NCI-H1105 (cell line): ENCODE measurements around the gene KIAA1755.

ENCODE experiments used
- DNase-seq: peaks from one replicate; lab custom pipeline; 2025; lab: John Stamatoyannopoulos, UW

KIAA1755 gene

DNA sequence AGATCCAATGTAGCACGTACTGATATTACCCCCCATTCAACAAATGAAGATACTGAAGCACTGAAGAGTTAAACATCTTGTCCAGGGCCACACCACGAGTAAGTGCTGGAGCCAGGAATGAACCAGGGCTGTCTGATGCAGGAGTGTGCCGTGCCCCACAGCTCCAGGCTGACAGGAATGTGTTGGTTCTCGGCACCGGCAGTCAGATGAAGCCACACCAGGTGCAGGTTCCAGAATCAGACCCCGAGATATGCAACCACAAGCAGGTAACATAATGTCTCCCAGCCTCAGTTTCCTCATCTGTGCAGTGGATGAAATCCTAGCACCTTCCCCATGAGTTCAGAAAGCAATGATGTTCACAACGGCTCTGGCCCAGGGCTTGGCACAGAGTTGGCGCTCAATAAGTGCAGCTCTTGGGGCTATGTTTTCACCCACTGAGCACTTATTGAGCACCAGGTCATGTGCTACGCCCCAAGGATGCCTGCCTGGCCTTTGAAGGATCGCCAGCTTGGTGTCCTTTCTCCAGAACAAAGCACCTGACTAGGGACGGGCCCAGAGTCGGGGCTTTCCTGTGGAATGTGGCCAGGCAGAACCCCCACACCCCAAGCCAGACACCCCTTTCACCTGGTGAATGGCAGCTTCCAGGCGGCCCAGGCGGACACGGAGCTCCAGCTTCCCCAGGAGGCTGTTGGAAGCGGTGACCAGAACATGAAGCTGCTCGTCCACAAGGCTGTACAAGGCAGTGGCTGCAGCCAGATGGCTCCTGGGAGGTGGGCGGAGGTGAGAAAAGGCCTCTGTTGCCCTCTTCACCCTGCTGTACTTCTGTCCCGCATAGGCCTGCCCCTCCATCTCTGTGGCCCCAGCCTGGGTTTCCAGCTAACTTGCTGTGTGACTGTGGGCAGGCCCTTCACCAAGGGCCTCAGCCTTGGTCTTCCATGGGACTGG lies 41.3 kb downstream of the KIAA1755 start:
- no peak for DNase-seq

DNA sequence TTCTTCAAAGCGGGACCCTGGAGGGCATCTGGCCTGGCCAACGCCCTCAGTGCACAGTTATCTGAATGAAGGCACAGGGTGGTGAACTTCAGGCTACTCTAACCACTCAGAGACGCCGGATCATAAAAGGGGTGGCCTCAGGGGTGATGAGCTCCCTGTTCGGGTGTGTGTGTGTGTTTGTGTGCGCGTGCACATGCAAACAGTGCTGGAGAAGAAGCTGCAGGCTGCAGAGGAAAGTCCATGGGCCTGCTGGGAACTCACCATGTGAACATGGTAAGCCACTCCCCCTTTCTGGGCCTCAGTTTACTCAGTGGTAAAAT lies 42.0 kb downstream of the KIAA1755 start:
- DNase-seq = no peak

DNA sequence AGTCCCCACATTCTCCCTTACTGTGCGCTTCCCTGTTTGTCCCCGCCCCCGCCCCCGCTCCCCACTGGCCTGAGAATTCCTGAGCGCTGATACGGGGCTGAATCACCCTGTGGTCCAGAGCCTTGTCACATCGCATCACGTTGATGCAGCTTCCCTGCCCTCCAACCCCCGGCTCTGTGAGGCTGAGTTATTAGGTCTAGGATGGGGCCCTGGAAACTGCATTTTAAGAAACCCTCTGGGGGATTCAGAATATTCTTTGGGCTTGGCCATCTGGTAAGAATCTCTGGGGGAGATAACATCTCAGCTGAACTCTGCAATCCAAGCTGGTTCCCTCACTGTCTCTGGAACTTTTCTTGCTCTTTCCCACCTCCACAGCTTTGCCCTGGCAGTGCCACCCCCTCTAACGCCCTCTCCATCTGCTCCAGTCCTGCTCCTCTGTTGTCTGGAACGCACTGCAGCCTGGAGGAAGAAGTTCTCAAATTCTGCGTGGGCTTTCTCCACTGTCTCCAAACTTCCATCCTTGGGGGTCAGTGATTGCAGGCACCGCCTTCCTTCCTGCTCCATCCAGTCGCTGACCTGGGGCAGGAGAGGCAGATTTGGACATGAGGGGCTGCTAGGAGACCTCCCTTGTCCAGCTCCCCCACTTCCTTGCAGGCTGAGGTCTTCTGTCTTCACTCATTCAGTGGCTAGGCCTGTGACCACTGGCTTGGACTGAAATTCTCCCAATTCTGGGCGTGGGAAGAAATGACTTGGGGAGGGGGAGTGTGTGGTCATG lies 42.6 kb downstream of the KIAA1755 start:
- no peak for DNase-seq

DNA sequence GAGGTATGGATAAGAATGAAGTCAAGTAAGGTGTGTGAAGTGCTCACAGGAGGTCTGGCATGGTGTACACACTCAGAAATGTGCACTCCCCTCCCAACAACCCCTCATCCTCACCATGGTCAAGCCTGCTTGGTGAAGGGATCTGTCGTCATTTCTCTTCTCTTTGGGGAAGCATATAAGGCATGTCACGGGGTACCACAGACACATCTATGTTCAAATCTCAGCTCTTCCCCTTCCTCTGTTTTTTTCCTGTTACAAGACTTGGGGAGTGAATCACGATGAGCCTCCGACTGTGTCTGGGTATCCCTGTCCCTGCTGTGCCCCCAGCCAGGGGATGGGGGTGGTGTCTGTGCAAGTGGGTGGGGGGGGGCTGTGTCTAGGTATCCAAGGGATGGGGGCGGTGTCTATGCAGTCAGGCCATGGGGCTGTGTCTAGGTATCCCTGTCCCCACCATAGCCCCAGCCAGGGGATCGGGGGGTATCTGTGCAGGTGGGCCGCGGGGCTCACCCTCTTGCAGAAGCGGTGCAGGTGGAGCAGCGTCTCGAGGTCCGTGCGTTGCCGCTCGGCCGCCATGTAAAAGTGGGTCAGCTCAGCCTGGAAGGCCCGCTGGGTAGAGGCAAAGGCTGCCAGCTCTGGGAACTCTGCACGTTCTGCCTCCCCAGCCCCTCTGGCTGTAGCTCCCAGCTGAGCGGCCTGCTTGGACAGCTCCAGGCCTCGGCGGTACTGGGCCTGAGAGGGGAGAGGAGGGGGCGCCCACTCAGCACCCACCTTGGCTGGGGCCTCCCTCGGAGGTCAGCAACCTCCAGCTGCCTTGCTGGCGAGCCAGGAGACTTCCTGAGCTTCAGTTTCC lies 43.6 kb downstream of the KIAA1755 start:
- DNase-seq = no peak

DNA sequence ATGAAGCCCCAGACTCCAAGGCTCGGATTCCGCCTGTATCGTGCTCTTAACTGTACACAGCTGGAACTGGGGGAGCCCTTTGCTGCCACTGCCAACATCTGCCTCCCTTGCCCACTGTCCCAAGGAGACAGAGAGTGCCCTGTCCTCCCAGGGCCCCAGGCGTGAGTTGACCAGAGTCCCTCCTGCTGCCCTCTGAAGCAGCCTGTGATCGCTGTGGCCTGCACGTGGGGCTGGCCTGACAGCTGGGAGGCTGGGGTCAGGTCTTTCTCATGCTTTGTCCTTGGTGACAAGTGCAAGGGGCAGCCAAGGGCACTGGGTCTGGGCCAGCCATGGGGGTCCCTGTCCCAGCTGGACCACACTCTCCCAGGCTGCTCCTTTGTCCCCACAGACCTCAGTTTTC lies 44.3 kb downstream of the KIAA1755 start:
- DNase-seq = no peak

DNA sequence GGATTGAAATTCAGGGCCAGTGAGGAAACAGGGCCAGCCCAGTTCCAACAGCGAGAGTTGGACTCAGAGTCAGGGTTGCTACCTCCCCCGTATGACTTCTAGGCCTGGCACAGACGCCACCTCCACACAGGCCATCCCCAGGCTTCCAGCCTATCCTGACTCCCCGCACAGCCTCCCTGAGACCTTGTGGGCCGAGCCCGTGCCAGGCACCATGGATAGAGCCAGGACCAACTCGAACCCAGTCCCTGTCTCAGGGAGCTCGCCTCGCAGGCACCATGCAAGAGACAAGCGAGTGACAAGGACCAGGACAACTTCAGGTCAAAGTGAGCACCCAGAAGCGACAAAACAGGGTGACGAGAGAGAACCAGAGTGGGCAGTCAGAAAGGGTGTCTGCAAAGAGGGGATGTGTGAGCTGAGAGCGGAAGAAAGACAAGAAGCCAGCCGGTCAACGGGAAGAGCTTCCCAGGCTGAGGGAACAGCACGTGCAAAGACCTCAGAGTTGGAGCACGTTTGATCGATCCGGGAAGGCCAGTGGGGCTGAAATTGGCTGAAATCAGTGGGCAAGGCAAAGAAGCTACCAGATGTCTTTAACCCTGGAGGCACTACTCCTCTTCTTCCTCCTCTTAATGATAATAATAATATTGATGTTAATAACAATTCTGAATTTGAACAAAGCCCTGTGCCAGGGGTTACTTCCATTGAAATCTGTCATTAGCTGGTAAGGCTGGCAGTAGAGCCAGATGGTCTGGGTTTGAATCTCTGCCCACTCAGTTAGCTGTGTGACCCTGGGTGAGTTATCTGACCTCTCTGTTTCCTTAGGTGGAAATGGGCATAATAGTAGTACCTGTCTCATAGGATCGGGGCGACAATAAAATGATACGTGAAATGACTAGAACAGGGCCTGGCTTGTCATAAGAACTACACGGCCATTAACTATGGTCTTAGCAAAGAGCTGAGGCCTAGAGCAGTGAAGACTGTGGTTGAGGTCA lies 45.0 kb downstream of the KIAA1755 start:
- no peak for DNase-seq

DNA sequence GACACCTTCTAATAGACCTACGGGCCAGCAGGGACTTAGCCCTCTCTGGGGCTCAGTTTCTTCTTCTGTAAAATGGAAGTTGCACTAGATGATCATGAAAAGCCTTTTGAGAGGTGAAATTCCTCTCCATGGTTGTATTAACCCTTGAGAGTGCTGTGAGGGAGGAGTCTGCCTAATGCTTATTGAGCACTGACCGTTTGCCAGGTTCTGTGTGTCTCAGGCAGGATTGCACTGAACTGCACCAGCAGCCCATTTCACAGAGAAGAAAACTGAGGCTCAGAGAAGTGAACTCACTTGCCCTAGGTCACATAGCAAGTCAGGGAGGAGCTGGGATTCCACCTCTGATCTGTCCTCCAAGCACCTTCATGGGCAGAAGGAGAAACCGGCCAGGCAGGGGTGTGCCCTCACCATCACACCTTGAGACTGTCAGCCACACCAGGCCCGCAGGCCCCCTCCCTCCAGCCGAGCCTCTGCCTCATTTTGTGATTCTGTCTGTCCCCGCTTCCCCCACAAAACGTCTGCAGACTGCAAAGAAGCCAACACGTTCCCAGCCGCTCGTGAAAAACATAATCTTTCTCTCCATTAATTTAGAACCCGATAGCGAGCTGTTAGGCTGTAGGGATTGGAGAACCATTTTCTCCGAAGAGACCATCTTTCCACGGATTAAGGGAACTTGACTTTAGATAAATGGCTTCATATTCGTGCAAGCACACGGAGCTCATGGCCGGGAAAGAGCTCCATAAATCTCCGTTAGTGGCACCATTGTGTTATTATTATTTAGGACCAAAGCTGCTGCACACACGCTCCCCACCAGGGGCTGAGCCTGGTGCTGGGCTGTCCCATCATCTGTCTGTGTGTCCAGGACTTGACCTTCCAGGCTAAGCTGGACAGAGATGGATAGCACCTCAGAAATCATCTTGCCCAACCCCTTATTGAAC lies 46.0 kb downstream of the KIAA1755 start:
- no peak for DNase-seq

DNA sequence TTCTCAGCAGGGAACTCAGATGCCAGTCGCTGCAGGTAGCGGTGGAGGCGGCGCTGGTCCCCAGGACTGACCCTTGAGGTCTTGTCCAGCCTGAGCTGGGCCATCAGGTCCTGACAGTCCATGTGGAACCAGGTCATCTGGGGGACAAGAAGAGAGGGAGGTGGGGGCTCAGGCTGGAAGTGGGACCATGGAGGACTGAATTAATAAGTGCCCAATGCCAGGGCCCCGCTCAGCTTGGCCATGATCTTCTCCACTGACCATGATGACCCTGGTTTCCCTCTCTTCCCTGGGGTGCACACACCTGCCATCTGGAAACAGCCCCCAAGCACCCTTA lies 47.0 kb downstream of the KIAA1755 start:
- DNase-seq = no peak

DNA sequence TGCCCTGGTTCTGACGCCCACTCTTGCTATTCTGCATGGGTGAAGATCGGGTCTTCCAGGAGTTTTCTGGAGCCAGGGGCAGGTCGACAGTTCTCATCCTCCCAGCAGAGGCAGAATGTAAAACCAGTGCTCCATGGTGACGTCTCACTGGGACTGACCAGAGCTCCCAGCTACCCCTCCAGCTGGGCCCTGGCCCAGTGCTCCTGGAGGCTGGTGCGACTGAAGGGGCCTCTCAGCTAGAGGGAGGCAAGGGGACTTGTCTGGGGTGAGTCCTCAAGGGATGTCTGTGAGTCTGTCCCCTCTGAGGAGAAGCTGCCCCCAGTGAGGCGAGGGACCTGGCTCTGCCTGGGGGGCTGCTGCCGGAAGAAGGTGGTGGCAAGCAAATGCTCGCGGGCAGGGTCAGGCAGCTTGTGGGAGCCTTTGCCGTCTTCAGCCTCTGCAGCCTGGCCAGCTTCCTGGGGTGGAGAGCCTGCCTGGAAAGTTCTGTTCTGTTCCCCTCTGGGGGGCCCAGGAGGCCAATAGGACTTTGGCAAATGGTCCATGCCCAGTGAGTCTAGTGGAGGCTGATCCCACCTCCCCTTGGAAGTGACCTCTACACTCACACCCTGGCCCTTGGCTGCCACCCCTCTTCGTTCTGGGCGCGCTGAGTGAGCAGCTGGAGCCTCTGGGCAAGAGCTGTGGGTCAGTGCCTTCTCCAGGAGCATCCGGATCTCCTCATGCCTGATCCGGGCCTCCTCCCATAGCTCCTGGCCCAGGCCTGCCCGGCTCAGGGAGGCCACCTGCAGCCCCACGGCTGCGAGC lies 47.5 kb downstream of the KIAA1755 start:
- no peak for DNase-seq

DNA sequence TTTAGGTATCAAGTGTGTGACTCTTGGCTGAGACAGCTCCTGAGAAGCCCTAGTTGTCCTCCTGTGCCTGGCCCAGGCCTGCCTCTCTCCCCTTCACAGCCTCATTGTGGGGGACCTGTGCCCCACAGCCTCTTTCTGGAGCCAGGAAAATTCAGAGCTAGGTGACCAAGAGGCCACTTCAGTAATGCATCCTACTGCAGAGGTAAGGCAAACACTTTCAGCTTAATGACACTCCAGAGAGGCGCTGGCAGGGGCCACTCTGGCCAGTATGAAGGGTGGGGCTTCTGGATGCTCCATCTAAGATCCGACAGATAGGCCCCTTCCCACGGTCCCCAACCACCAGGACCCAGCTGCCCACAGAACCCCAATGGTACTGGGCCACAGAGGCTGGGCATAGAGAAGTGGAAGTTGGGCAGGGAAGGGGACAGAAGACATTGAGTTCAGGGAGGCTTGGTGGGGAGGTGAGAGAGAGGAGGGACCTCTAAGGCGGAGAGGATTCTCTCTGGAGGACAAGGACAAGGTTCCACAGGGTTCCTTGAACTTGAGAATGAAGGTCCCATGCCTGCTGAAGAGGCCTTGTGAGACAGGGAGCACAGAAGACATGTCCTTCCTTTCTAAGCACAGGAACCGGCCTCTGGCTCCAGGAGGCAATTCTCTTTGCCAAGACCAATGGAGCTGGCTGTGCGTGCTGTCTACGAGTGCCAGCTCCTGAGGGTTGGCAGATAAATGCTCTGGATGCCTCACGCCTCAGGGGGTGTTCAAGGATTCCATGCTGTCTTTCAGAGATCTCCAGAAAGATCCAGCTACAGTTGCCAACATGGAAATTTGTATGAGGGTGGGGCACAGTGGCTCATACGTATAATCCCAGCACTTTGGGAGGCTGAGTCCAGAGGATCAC lies 49.1 kb downstream of the KIAA1755 start:
- no peak for DNase-seq

DNA sequence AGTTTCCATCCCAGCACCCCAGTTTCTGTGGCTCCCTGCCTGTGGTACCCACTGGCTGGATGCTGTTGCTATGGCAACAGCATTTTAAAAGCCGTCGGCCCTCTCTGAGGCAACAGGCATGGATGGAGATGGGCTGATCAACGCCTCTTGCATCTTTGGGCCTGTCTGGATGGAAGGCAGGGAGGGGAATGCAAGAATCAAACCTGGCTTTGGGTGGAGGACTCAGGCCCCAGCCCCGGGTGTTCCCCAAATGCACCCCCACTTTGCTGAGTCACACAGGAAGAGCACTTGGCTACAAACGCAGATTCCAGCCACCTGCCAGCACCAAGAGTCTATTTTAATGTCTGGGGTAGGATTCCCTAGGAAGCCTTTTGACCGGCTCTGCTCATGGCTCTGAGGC lies 49.8 kb downstream of the KIAA1755 start:
- no peak for DNase-seq

DNA sequence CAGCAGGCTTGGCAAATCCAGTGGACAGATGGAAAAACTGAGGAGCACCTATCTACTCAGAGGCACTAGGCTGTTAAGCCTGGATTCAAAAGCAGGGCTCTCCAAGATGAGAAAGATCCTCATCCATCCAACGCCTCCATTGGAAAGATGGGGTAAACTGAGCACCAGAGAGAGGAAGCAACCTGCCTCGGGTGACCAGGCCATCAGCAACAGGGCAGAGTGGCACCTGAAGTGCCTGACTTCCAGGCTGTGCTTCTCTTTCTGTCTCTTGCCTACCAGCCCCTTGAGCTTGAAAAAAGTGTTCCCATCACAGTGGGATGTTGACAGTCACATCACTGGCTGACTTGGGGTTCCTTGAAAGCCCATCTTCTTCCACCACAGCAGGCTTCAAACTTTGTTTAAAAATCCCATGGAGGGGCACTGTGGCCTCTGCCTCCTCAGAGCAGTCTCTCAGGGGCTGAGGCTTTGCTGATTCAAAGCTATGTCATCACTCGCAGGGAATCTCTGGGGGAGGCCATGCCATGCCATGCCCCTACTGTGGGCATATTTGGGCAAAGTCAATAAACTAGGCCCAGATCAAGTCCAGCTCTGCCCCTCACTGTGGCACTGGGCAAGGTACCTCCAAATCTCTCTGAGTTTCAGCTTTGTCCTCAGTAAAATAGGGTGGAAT lies 50.7 kb downstream of the KIAA1755 start:
- DNase-seq = no peak

DNA sequence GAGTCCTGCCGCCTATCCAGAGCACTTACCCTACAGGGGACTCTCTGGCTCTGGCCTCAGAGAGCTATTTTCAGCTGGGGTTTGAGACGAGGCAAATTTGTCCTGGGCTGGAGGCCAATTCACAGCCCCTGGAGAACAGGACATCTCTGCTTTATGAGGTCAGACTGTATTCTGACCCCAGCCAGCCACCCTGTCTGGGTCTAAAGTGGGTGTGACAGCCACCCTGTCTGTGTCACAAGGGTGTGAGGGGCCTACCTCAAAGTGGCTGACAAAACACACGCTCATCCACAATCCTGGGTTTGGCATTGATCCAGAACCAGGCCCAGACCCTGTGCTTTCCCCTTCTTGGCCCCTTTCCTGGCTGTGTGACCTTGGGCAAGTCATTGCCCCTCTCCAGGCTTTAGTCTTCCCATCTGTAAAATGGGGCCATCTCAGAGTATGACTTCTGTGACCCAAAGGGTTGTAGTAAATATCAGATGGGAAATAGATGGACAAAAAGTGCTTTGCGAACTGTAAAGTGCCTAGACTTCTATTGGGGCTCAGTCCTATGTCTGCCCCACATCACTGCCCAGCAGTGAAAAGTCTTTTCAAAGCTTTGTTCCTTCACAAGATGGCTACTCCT lies 51.4 kb downstream of the KIAA1755 start:
- no peak for DNase-seq

DNA sequence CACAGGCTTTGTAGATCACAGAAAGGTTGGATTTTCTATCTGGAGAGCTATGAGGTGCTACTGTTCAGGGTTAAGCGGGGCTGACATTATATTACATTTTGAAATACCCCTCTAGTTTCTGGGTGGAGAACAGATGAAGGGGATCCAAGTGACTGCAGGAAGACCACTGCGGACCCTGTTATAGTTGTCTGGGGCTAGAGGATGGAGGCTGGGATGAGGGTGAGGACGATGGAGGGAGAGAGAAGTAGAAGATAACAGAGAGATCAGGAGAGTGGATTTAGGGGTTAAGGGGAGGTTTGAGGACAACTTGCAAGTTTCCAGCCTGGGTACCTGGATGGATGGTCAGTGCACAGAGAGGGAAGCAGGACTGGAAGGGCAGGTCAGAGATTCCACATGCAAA lies 52.0 kb downstream of the KIAA1755 start:
- DNase-seq = no peak

DNA sequence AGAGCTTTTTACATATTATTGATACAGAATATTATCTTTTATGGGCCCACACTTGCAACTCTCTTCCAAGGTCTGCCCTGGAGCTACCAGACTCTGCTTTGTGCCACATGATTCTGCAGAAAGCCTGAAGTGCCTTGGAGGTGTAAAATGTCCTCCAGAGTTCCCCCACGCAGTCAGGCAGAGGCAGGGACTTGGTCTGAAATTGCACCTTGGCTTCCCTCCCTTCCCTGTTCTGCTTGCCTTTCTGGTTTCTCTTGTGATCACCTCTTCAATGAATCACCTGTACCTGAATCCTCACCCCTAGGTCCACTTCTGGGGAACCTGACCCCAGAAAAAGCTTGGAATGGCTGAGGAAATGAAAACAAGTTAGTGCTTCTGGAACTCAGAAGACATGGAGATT lies 52.4 kb downstream of the KIAA1755 start:
- DNase-seq = no peak

DNA sequence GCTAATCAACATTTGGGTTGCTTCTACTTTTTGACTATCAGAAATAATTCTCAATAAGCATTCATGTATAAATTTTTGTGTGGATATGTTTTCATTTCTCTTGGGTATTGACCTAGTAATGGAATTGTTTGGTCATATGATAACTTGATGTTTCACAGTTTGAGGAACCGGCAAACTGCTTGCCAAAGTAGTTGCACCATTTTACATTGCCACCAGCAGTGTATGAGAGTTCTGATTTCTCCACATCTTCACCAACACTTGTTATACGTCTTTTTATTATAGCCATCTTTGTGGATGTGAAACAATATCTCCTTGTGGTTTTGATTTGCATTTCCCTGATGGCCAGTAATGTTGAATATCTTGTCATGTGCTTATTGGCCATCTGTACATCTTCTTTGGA lies 52.9 kb downstream of the KIAA1755 start:
- no peak for DNase-seq

DNA sequence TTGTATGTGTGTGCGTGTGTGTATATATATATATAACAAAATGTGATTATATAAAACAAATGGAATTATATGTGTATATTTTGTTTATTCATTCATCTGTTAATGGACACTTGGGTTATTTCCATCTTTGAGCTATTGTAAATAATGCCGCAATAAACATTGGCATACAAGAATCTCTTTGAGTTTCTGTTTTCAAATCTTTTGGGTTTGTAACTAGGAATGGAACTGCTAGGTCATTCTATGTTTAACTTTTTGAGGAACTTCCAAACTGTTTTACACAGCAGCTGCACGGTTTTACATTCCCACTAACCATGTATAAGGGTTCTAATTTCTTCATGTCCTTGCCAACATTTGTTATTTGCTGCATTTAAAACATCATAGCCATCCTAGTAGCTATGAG lies 55.5 kb downstream of the KIAA1755 start:
- no peak for DNase-seq
